SK-N-MC (cell line): Measurements from ENCODE around the gene DMAC2.

Source experiments
- DNase-seq: peaks from one replicate; pipeline ENCODE4 v3.0.0-alpha.2; 2011; ENCODE audit warnings: low read depth, low spot score
- H3K27ac ChIP-seq: fragments of 200-600 bp; sonication (generic); 2 replicates; pipeline ENCODE4 v1.5.1; 2016; ENCODE audit warnings: mixed run types
- H3K36me3 ChIP-seq: fragments of 200-600 bp; sonication (generic); 2 replicates; pipeline ENCODE4 v1.6.1; 2017; ENCODE audit warnings: antibody characterized with exemption, low read length, mixed read lengths; ENCODE audit not compliant: insufficient read depth
- H3K4me3 ChIP-seq: fragments of 200-600 bp; sonication (generic); 2 replicates; pipeline ENCODE4 v1.5.1; 2016
- H3K9ac ChIP-seq: fragments of 200-600 bp; sonication (generic); 2 replicates; pipeline ENCODE4 v1.8.0; 2017; ENCODE audit warnings: mixed run types, mixed read lengths; ENCODE audit not compliant: insufficient read length
- H3K9me3 ChIP-seq: fragments of 200-600 bp; sonication (generic); 2 replicates; pipeline ENCODE4 v1.6.1; 2017; ENCODE audit warnings: low read depth, mild to moderate bottlenecking, antibody characterized with exemption, low read length, moderate library complexity, mixed read lengths
- EZH2 ChIP-seq: fragments of 200-600 bp; sonication (generic); IDR thresholded peaks from one replicate; pipeline ENCODE4 v1.6.1; 2017; ENCODE audit warnings: antibody characterized with exemption
- FOXP2 ChIP-seq: optimal IDR thresholded peaks from 2 replicates; pipeline ENCODE3; 2011; ENCODE audit warnings: mild to moderate bottlenecking, moderate library complexity; ENCODE audit not compliant: insufficient read depth; ENCODE audit errors: extremely low read length, control extremely low read depth
- POLR2AphosphoS5 ChIP-seq: IDR thresholded peaks from 2 replicates; pipeline ENCODE4 v1.6.1; 2012; ENCODE audit warnings: mild to moderate bottlenecking, low read depth, low read length, borderline replicate concordance

DMAC2 gene

DNA sequence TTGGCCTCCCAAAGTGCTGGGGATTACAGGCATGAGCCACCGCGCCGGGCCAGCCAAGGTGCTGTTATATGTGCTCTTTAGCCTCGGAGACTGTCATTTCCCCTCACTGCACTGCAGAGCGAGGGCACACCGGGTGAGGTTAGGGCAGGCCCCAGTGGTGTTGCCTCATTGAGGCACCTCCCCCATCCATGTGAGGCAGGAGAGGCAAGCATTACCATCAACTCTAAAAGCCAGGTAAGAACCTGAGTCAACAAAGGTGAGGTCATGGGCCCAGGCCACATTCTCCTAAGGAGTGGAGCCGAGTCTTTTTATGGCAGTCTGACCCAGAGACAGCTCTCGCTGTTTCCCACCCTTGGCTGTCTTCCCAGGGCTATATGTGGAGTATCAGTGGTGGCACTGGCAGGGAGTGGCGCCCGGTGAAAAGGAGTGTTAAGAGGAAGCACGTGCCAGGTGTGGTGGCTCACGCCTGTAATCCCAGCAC is 23.5 kb downstream of the DMAC2 start:
- DNase-seq = no peak
- TF ChIP-seq POLR2AphosphoS5 (no peak), FOXP2 (no peak), EZH2 (no peak)
- Histone ChIP-seq H3K9ac (no peak overlapping the region), H3K36me3 (no peaks in the 10 kb centered on the region; the same call in 1 of the 2 replicates), H3K4me3 (no peak overlapping the region), H3K27ac (no peak overlapping the region), H3K9me3 (no peaks in the 10 kb centered on the region)

DNA sequence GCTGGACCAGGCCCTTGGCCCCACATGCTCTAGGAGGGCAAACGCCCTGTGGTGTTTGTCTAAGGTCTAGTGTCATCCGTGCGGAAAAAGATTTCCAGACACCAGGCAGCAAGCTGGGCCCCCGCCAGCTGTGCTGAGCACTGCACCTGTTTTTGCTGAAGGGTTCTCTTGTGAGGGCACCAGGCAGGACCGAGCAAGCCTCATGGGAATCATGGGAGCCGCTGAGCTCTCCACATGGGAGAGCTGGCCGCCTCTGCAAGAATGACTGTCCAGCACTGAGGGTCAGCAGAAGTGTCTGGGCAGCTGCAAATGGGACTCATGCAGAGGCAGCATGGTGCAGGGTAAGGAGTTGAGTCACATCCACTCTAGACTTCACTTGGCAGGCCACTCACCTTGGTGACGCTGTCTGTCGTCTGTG is 24.5 kb downstream of the DMAC2 start:
- H3K9ac ChIP-seq = no peak overlapping the region
- no peaks in the 10 kb centered on the region for H3K9me3 ChIP-seq
- H3K4me3 ChIP-seq = no peak overlapping the region
- H3K36me3 ChIP-seq = no peaks in the 10 kb centered on the region; the same call in 1 of the 2 replicates
- H3K27ac ChIP-seq = no peak overlapping the region
- TF ChIP-seq EZH2 (no peak), POLR2AphosphoS5 (no peak), FOXP2 (no peak)
- DNase-seq = no peak

GRCh38 chr19:41414461-41414860 is 25.3 kb downstream of the DMAC2 start:
- no peak overlapping the region for H3K27ac ChIP-seq
- no peak for DNase-seq
- H3K9ac ChIP-seq = no peak overlapping the region
- TF ChIP-seq FOXP2 (no peak), EZH2 (no peak), POLR2AphosphoS5 (no peak)
- H3K9me3 ChIP-seq = no peaks in the 10 kb centered on the region
- no peaks in the 10 kb centered on the region; the same call in 1 of the 2 replicates for H3K36me3 ChIP-seq
- no peak overlapping the region for H3K4me3 ChIP-seq

- DNase-seq = no peak
- no peak overlapping the region for H3K9ac ChIP-seq
- TF ChIP-seq FOXP2 (no peak), EZH2 (no peak), POLR2AphosphoS5 (no peak)
- H3K27ac ChIP-seq = no peak overlapping the region
- H3K9me3 ChIP-seq = no peaks in the 10 kb centered on the region
- no peak overlapping the region for H3K4me3 ChIP-seq
- H3K36me3 ChIP-seq = no peaks in the 10 kb centered on the region; the same call in 1 of the 2 replicates
Measured at GRCh38 chr19:41413947-41414346, 25.8 kb downstream of the DMAC2 start.

GRCh38 chr19:41412953-41413352 is 26.8 kb downstream of the DMAC2 start:
- no peak for TF ChIP-seq EZH2
- TF ChIP-seq FOXP2 = no peak
- no peak for TF ChIP-seq POLR2AphosphoS5
- Histone ChIP-seq H3K9ac (no peak overlapping the region), H3K36me3 (no peaks in the 10 kb centered on the region), H3K4me3 (no peak overlapping the region), H3K27ac (no peak overlapping the region), H3K9me3 (no peaks in the 10 kb centered on the region)
- DNase-seq = no peak

GRCh38 chr19:41411968-41412265 is 27.8 kb downstream of the DMAC2 start:
- H3K27ac ChIP-seq = no peak overlapping the region
- H3K9ac ChIP-seq = no peak overlapping the region
- no peak for TF ChIP-seq EZH2
- no peak for TF ChIP-seq FOXP2
- TF ChIP-seq POLR2AphosphoS5 = no peak

GRCh38 chr19:41411100-41411967 is 28.4 kb downstream of the DMAC2 start:
- no peak overlapping the region for H3K9ac ChIP-seq
- H3K36me3 ChIP-seq = no peaks in the 10 kb centered on the region
- no peak overlapping the region for H3K4me3 ChIP-seq
- H3K27ac ChIP-seq = no peak overlapping the region
- TF ChIP-seq POLR2AphosphoS5 (no peak), EZH2 (no peak), FOXP2 (no peak)
- no peak for DNase-seq
- H3K9me3 ChIP-seq = no peaks in the 10 kb centered on the region

More at GRCh38 chr19:41411968-41412265, 27.8 kb downstream of the DMAC2 start:
- H3K9me3 ChIP-seq = no peaks in the 10 kb centered on the region
- DNase-seq = no peak
- H3K4me3 ChIP-seq = no peak overlapping the region
- H3K36me3 ChIP-seq = no peaks in the 10 kb centered on the region

- Histone ChIP-seq H3K36me3 (no peaks in the 10 kb centered on the region), H3K27ac (no peak overlapping the region), H3K4me3 (no peak overlapping the region), H3K9ac (no peak overlapping the region), H3K9me3 (no peaks in the 10 kb centered on the region)
- no peak for DNase-seq
- TF ChIP-seq EZH2 (no peak), POLR2AphosphoS5 (no peak), FOXP2 (no peak)
Measured at GRCh38 chr19:41410336-41411054, 29.2 kb downstream of the DMAC2 start.
